GM12874 (cell line): ENCODE results near the gene HOTAIR.

ENCODE experiments used
- TF ChIP-seq, protein P1 (sequence below): IDR thresholded peaks from 2 replicates; pipeline ENCODE4 v1.5.1; 2011; ENCODE audit warnings: low read depth, mild to moderate bottlenecking, control low read depth, low read length, moderate library complexity; ENCODE audit not compliant: insufficient read depth

The HOTAIR gene

GRCh38 chr12:53948650-53949593, 25.8 kb downstream of the HOTAIR start:
- TF ChIP-seq, protein P1, sequence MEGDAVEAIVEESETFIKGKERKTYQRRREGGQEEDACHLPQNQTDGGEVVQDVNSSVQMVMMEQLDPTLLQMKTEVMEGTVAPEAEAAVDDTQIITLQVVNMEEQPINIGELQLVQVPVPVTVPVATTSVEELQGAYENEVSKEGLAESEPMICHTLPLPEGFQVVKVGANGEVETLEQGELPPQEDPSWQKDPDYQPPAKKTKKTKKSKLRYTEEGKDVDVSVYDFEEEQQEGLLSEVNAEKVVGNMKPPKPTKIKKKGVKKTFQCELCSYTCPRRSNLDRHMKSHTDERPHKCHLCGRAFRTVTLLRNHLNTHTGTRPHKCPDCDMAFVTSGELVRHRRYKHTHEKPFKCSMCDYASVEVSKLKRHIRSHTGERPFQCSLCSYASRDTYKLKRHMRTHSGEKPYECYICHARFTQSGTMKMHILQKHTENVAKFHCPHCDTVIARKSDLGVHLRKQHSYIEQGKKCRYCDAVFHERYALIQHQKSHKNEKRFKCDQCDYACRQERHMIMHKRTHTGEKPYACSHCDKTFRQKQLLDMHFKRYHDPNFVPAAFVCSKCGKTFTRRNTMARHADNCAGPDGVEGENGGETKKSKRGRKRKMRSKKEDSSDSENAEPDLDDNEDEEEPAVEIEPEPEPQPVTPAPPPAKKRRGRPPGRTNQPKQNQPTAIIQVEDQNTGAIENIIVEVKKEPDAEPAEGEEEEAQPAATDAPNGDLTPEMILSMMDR = no peak

DNA sequence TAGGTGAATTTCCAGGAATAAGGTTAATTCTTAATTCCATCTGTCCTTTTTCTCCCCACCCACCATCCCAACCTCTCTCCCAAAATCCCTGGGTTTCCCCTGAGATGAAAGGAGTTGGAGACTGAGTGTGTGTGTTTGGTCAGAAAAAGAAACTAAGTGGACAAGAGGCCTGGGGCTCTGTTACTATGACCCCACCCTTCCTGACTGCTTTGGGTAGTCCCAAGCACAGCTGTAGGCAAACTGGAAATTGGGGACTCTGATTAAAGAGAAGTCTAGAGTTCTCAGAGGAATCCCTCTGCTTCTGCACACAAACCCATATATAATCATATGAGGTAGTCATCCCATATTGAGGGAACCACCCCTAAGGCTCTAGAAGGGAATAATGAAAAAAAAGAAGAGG, 27.0 kb downstream of the HOTAIR start:
- TF ChIP-seq, protein P1 = no peak

- TF ChIP-seq, protein P1 = no peak
Observed at GRCh38 chr12:53944907-53945847, 29.6 kb downstream of the HOTAIR start.

- TF ChIP-seq, protein P1 = no peak
Observed at GRCh38 chr12:53944209-53944608, 30.5 kb downstream of the HOTAIR start.

DNA sequence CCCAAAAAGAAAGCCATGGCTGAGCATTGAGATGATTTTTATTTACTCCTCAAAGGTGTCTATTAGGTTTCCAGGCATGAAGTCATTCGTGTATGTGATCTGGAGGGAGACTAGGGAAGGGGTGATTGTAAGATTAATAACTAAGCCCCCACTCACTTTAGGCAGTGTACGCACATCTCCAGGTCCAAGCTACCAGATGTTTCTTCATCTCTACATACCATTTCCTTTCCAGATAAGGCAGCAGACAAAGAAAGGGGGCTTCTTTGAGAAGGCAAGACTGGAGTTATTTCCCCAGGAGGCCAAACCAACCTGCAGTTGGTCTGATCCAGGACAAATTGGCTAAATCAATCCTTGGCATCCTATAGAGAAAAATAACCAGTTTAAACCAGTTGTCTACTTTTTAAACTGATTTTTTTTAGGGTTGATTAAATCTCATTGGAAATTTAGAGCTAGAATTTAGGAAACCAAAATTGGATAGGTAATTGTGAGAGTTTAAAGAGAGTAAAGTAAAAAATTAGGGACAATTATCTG, 32.2 kb downstream of the HOTAIR start:
- TF ChIP-seq, protein P1 = no peak

DNA sequence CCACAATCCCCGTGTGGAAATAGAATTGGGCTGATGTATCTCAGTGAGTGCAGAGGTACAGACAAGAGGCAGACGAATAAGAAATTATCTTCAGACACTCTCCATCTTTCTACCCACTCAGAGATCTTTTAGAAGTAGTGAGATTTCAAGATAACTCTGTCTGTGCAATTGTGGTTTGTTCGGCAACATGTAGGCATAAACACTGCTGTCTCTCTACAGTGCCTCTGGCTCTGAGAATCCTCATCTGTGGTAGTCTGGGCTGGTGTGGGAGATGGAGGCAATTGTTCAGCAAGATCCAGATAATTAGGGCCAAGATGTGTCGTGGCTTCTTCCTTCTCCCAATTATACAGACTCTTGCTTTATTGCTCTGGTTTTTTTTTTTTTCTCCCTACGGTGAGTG, 33.0 kb downstream of the HOTAIR start:
- TF ChIP-seq, protein P1 = no peak

- TF ChIP-seq, protein P1 = no peak
Observed at GRCh38 chr12:53941187-53941586, 33.6 kb downstream of the HOTAIR start.
